Spleen (tissue), 13 donors: ENCODE data around the gene FAAP100. TPM values are rescaled to one million over a fixed set of nuclear protein-coding genes. Genes with fewer than 3 reads are reported as not detected.

Experiments
- DNase-seq: peaks from one replicate; pipeline ENCODE4 v3.0.0-alpha.2; 2020
- H3K27ac ChIP-seq, 8 donors: fragments of 200-600 bp; sonication (generic) in 7 of 8; 1 replicate in 4 of 8; 2 replicates in 4 of 8; pipeline versions ENCODE4 v1.5.0 to v1.8.0; 2016 to 2021; ENCODE audit warnings: inconsistent platforms in 4 of 8, mild to moderate bottlenecking in 4 of 8, moderate library complexity in 1 of 8
- H3K27me3 ChIP-seq, 7 donors: fragments of 200-600 bp; sonication (generic) in 6 of 7; replicated peaks in 1 of 7; 1 replicate in 4 of 7; 2 replicates in 3 of 7; pipeline versions ENCODE4 v1.5.0 to v1.8.0; 2016 to 2021; ENCODE audit warnings: inconsistent platforms in 3 of 7, mild to moderate bottlenecking in 1 of 7
- H3K36me3 ChIP-seq, 6 donors: fragments of 200-600 bp; sonication (generic) in 5 of 6; 1 replicate in 4 of 6; 2 replicates in 2 of 6; pipeline versions ENCODE4 v1.5.0 to v1.8.0; 2016 to 2021; ENCODE audit warnings: inconsistent platforms in 2 of 6
- H3K4me1 ChIP-seq, 6 donors: fragments of 200-600 bp; sonication (generic) in 5 of 6; 1 replicate in 3 of 6; 2 replicates in 3 of 6; pipeline versions ENCODE4 v1.5.0 to v1.8.0; 2016 to 2021; ENCODE audit warnings: inconsistent platforms in 3 of 6
- H3K4me3 ChIP-seq, 8 donors: fragments of 200-600 bp; sonication (generic) in 7 of 8; 1 replicate in 4 of 8; 2 replicates in 4 of 8; pipeline versions ENCODE4 v1.5.0 to v1.8.0; 2016 to 2021; ENCODE audit warnings: inconsistent platforms in 4 of 8, mild to moderate bottlenecking in 4 of 8, moderate library complexity in 2 of 8
- H3K9me3 ChIP-seq, 8 donors: fragments of 200-600 bp; sonication (generic) in 7 of 8; 1 replicate in 4 of 8; 2 replicates in 4 of 8; pipeline versions ENCODE4 v1.5.0 to v1.8.0; 2016 to 2021; ENCODE audit warnings: inconsistent platforms in 4 of 8
- CTCF ChIP-seq, 11 experiments: fragments of 200-600 bp in 7 of 11; fragments of 450-650 bp in 4 of 11; sonication (generic) in 4 of 11; IDR thresholded peaks in 8 of 11; conservative IDR thresholded peaks in 3 of 11; 1 replicate in 7 of 11; 2 replicates in 4 of 11; pipeline versions ENCODE4 v1.4.0 to v1.8.0; 2016 to 2021; ENCODE audit warnings: antibody characterized with exemption in 11 of 11, inconsistent platforms in 4 of 11, mild to moderate bottlenecking in 1 of 11
- POLR2A ChIP-seq, 3 donors: fragments of 450-650 bp; IDR thresholded peaks; one replicate each; pipeline ENCODE4 v1.5.1; 2017; ENCODE audit warnings: antibody characterized with exemption in 3 of 3, mild to moderate bottlenecking in 1 of 3
- POLR2AphosphoS5 ChIP-seq, 3 donors: sonication (generic); formaldehyde crosslinking; IDR thresholded peaks; one replicate each; pipeline ENCODE4 v1.5.1; 2017; ENCODE audit warnings: antibody characterized with exemption in 3 of 3
- WGBS, 5 donors: extraction: QIAGEN DNeasy Blood & Tissue Kit in 3 of 5; methylation state at CpG; one replicate each; pipeline versions ENCODE4 v1.1.5 to v1.1.7; 2013 to 2018; 5-methylcytosine and 5-hydroxymethylcytosine counted together
- intact Hi-C: fragments of 100-400 bp; cut with DNase I; formaldehyde crosslinking; loops from one replicate; pipeline ENCODE4 v1.15.0; 2023; ENCODE audit warnings: low total_unique reads
- long read RNA-seq, 2 donors: transcript quantifications; one replicate each; lab custom pipeline, GENCODE V29; 2026
- polyA plus RNA-seq, 3 donors: library from polyadenylated mRNA; stranded (reverse); fragments of 200-250 nt; gene quantifications; one replicate each; pipeline ENCODE4 v1.2.1, GENCODE V29; 2013
- total RNA-seq, 7 donors: library from RNA; depleted of rRNA in 3 of 7; stranded (reverse); fragments of >200 nt in 3 of 7; fragmentation: NEBNext Ultra II Directional in 4 of 7; extraction: Animal tissue kit (Norgen Biotek cat#: 25700) in 4 of 7; gene quantifications; one replicate each; pipeline versions ENCODE4 v1.1.0 to v1.2.1, GENCODE V29; 2016 to 2021
- donor health status: healthy with polysubstance abuse.
- donor health status: DM: no; HTN: no; CAD: no; lungs with moderate emphysema.
- donor health status: DM: no; HTN: no; CAD: no.
- donor health status: Bipolar disorder and iron deficiency.
- donor health status: healthy.
- donor health status: DM: no; HTN: no; CAD: no.
- donor health status: DM: yes; HTN: yes; CAD: no.

Gene FAAP100
- total RNA-seq, result 10 to 100 TPM; 36.8 to 59.2 (median 50.2) TPM
- polyA plus RNA-seq, result 10 to 100 TPM; 32.2 to 77.2 (median 52.0) TPM
- long read RNA-seq, donor 1, partial matches to known transcripts, result 11 of 14 reads
- long read RNA-seq, donor 1, other reads (novel, unspliced or antisense), result 0 of 14 reads
- long read RNA-seq, donor 2, partial matches to known transcripts, result 7 of 10 reads
- long read RNA-seq, donor 2, other reads (novel, unspliced or antisense), result 0 of 10 reads

- peak within 1 kb of the TSS; percentile 74 to 100 (median 98) for H3K4me3 ChIP-seq
- TF ChIP-seq CTCF (IDR thresholded peaks at IDR 0.05 in 8 of 11, conservative IDR thresholded peaks at IDR 0.05 in 3 of 11) (no peak), POLR2A (IDR thresholded peaks at IDR 0.05) (peak in 2 of 3 donors; percentile 12 to 19), POLR2AphosphoS5 (IDR thresholded peaks at IDR 0.05) (peak; percentile 89 to 91 (median 90))
- peaks cover 0 to 52% (median 35%) of the 10 kb centered on the region in 6 donors for H3K36me3 ChIP-seq
- DNase-seq, result peak; percentile 95
- H3K27ac ChIP-seq, result peak within 1 kb of the TSS; percentile 84 to 95 (median 90)
- no peaks in the 10 kb centered on the region for H3K27me3 ChIP-seq
- 0% methylated on average over 3 to 85 of the region's 85 CpGs for WGBS, 5 donors
- intact Hi-C loops, result no loop called here
- peaks cover 19 to 79% (median 60%) of the 10 kb centered on the region in 6 donors for H3K4me1 ChIP-seq
- H3K9me3 ChIP-seq, result no peaks in the 10 kb centered on the region
Observed at GRCh38 chr17:81552244-81553017, at the start of gene FAAP100. Gene FAAP100, minus strand, starts transcription at chr17:81552353. Its CDS starts 23 bp downstream, at chr17:81552330.

- no peak for DNase-seq
- TF ChIP-seq POLR2AphosphoS5 (IDR thresholded peaks at IDR 0.05), result no peak
- TF ChIP-seq CTCF (IDR thresholded peaks at IDR 0.05 in 8 of 11, conservative IDR thresholded peaks at IDR 0.05 in 3 of 11), result peak; percentile 37 to 85 (median 77)
- Histone ChIP-seq H3K9me3 (no peaks in the 10 kb centered on the region), H3K27ac (peak overlapping the region in 3 of 8 donors; percentile 17 to 54 (median 43)), H3K4me1 (peaks cover 15 to 56% (median 47%) of the 10 kb centered on the region in 6 donors), H3K36me3 (peaks cover 0 to 100% (median 63%) of the 10 kb centered on the region in 6 donors), H3K4me3 (no peak overlapping the region), H3K27me3 (no peaks in the 10 kb centered on the region)
- intact Hi-C loops, result loop anchor here (5.0 kb wide), 1 partner anchor 344 kb away; no protein-coding TSS in a partner anchor
- 39 to 48% (median 44%) methylated on average over 9 of the region's 9 CpGs for WGBS, 5 donors
Observed at GRCh38 chr17:81601525-81602120, 49.5 kb upstream of the FAAP100 start.

- H3K4me1 ChIP-seq, result peaks cover 15 to 52% (median 47%) of the 10 kb centered on the region in 6 donors
- WGBS, 5 donors, result 44 to 84% (median 71%) methylated on average over 10 of the region's 10 CpGs
- H3K36me3 ChIP-seq, result peaks cover 0 to 100% (median 64%) of the 10 kb centered on the region in 6 donors
- no peak for DNase-seq
- TF ChIP-seq POLR2A (IDR thresholded peaks at IDR 0.05), result no peak
- TF ChIP-seq POLR2AphosphoS5 (IDR thresholded peaks at IDR 0.05), result peak in 1 of 3 donors; percentile 51
- no peak for TF ChIP-seq CTCF (IDR thresholded peaks at IDR 0.05 in 8 of 11, conservative IDR thresholded peaks at IDR 0.05 in 3 of 11)
- H3K27ac ChIP-seq, result peak overlapping the region in 6 of 8 donors; percentile 1 to 76 (median 50)
- H3K27me3 ChIP-seq, result no peaks in the 10 kb centered on the region
- no peak overlapping the region for H3K4me3 ChIP-seq
- intact Hi-C loops, result loop anchor here (5.0 kb wide), 1 partner anchor 343 kb away; no protein-coding TSS in a partner anchor
- H3K9me3 ChIP-seq, result no peaks in the 10 kb centered on the region
Observed at GRCh38 chr17:81599719-81600486, 47.8 kb upstream of the FAAP100 start.
